Natural killer cell treated with Interleukin-12 subunit alpha and Interleukin-12 subunit beta and Interleukin-15 and Interleukin-18, amount 100 ng/mL, for 72 hours (primary cell): ENCODE measurements around the gene LARGE1. TPM values are rescaled to one million over a fixed set of nuclear protein-coding genes. Genes with fewer than 3 reads are reported as not detected.
"Not testable (repeated sequence)": the region's sequence is repeated elsewhere in the genome, so short reads cannot be mapped to it uniquely, and the experiment has no call there.

Experiments used
- ATAC-seq, 2 donors: fragments of 150-1000 bp; cut with Tn5 transposase in 1 of 2; sonication (Bioruptor Pico), chemical (Tn5 transposase) in 1 of 2; 2 replicates each; pipeline ENCODE4 v1.10.0; 2021
- DNase-seq: peaks from one replicate; pipeline ENCODE4 v3.0.0; 2022; ENCODE audit warnings: low spot score
- H3K27ac Mint-ChIP-seq, 2 donors: 1 replicate in 1 of 2; 2 replicates in 1 of 2; pipeline ENCODE4 v1.8.0; 2022; ENCODE audit warnings: mixed read lengths in 2 of 2, mild to moderate bottlenecking in 1 of 2, moderate library complexity in 1 of 2
- H3K27me3 Mint-ChIP-seq, 2 donors: 1 replicate in 1 of 2; 2 replicates in 1 of 2; pipeline ENCODE4 v1.8.0; 2022; ENCODE audit warnings: mixed read lengths in 2 of 2
- H3K36me3 Mint-ChIP-seq: one replicate; pipeline ENCODE4 v1.8.0; 2022; ENCODE audit warnings: mixed read lengths
- H3K4me1 Mint-ChIP-seq, 2 donors: 1 replicate in 1 of 2; 2 replicates in 1 of 2; pipeline ENCODE4 v1.8.0; 2022; ENCODE audit warnings: low read depth in 2 of 2, mixed read lengths in 2 of 2, mild to moderate bottlenecking in 1 of 2
- H3K4me3 Mint-ChIP-seq: one replicate; pipeline ENCODE4 v1.8.0; 2022; ENCODE audit warnings: mixed read lengths
- H3K9me3 Mint-ChIP-seq: 2 replicates; pipeline ENCODE4 v1.8.0; 2022; ENCODE audit warnings: mixed read lengths
- total RNA-seq, 2 donors: library from RNA; stranded (reverse); gene quantifications; one replicate each; pipeline ENCODE4 v1.2.3, GENCODE V29; 2022

Gene LARGE1
- total RNA-seq, 2 donors from 2014 or later = 6.9 to 9.0 TPM

- peaks cover 0 to 2% of the 10 kb centered on the region in 2 donors for H3K27me3 Mint-ChIP-seq
- H3K9me3 Mint-ChIP-seq = no peaks in the 10 kb centered on the region
- no peak for DNase-seq
- no peak overlapping the region for H3K27ac Mint-ChIP-seq
- ATAC-seq = no peak
- H3K4me1 Mint-ChIP-seq = no peaks in the 10 kb centered on the region
- H3K4me3 Mint-ChIP-seq = no peak overlapping the region
- no peaks in the 10 kb centered on the region for H3K36me3 Mint-ChIP-seq
Measured at GRCh38 chr22:33569018-33569417, 351.3 kb downstream of the LARGE1 start.

GRCh38 chr22:33566495-33566894, 353.8 kb downstream of the LARGE1 start:
- H3K36me3 Mint-ChIP-seq, DNase-seq, H3K4me1 Mint-ChIP-seq, H3K4me3 Mint-ChIP-seq, ATAC-seq, H3K27me3 Mint-ChIP-seq, H3K9me3 Mint-ChIP-seq, H3K27ac Mint-ChIP-seq: not testable (repeated sequence)

GRCh38 chr22:33565580-33565995, 354.7 kb downstream of the LARGE1 start:
- H3K4me3 Mint-ChIP-seq = no peak overlapping the region

GRCh38 chr22:33564683-33565082, 355.6 kb downstream of the LARGE1 start:
- Mint-ChIP-seq H3K9me3 (peaks cover 3% of the 10 kb centered on the region), H3K27me3 (peaks cover 0 to 2% of the 10 kb centered on the region in 2 donors), H3K4me1 (no peaks in the 10 kb centered on the region), H3K27ac (no peak overlapping the region), H3K36me3 (no peaks in the 10 kb centered on the region), H3K4me3 (no peak overlapping the region)
- no peak for ATAC-seq
- DNase-seq = no peak

More at GRCh38 chr22:33565580-33565995, 354.7 kb downstream of the LARGE1 start:
- Mint-ChIP-seq H3K4me1 (no peaks in the 10 kb centered on the region), H3K27me3 (peaks cover 0 to 2% of the 10 kb centered on the region in 2 donors), H3K27ac (no peak overlapping the region), H3K9me3 (peaks cover 3% of the 10 kb centered on the region), H3K36me3 (no peaks in the 10 kb centered on the region)
- DNase-seq (no peak), ATAC-seq (peak in 1 of 2 donors; percentile 66)

- DNase-seq = no peak
- Mint-ChIP-seq H3K4me3 (no peak overlapping the region), H3K27me3 (peaks cover 0 to 2% of the 10 kb centered on the region in 2 donors), H3K9me3 (peaks cover 3% of the 10 kb centered on the region), H3K27ac (no peak overlapping the region), H3K4me1 (no peaks in the 10 kb centered on the region), H3K36me3 (no peaks in the 10 kb centered on the region)
- no peak for ATAC-seq
Measured at GRCh38 chr22:33563220-33563964, 356.9 kb downstream of the LARGE1 start.

GRCh38 chr22:33562501-33562900, 357.8 kb downstream of the LARGE1 start:
- H3K4me1 Mint-ChIP-seq = no peaks in the 10 kb centered on the region

GRCh38 chr22:33561149-33561807, 359.0 kb downstream of the LARGE1 start:
- H3K4me3 Mint-ChIP-seq = no peak overlapping the region
- ATAC-seq = no peak
- no peak overlapping the region for H3K27ac Mint-ChIP-seq
- no peaks in the 10 kb centered on the region for H3K36me3 Mint-ChIP-seq
- no peak for DNase-seq
- no peaks in the 10 kb centered on the region for H3K4me1 Mint-ChIP-seq
- peaks cover 3% of the 10 kb centered on the region for H3K9me3 Mint-ChIP-seq
- peaks cover 0 to 2% of the 10 kb centered on the region in 2 donors for H3K27me3 Mint-ChIP-seq

More at GRCh38 chr22:33562501-33562900, 357.8 kb downstream of the LARGE1 start:
- ATAC-seq (no peak), DNase-seq (no peak)
- Mint-ChIP-seq H3K9me3 (peaks cover 3% of the 10 kb centered on the region), H3K27ac (no peak overlapping the region), H3K36me3 (no peaks in the 10 kb centered on the region), H3K4me3 (no peak overlapping the region), H3K27me3 (peaks cover 0 to 2% of the 10 kb centered on the region in 2 donors)

- Mint-ChIP-seq H3K9me3 (no peaks in the 10 kb centered on the region), H3K4me3 (no peak overlapping the region), H3K4me1 (peaks cover 8 to 19% of the 10 kb centered on the region in 2 donors), H3K27me3 (peaks cover 0 to 4% of the 10 kb centered on the region in 2 donors), H3K27ac (no peak overlapping the region), H3K36me3 (no peaks in the 10 kb centered on the region)
- no peak for ATAC-seq
- DNase-seq = no peak
Measured at GRCh38 chr22:33557836-33558235, 362.4 kb downstream of the LARGE1 start.

- DNase-seq = no peak
Measured at GRCh38 chr22:33555814-33556522, 364.3 kb downstream of the LARGE1 start.

GRCh38 chr22:33553493-33553892, 366.8 kb downstream of the LARGE1 start:
- Mint-ChIP-seq H3K4me1 (peaks cover 8 to 19% of the 10 kb centered on the region in 2 donors), H3K9me3 (no peaks in the 10 kb centered on the region), H3K27me3 (peaks cover 4 to 8% of the 10 kb centered on the region in 2 donors), H3K4me3 (no peak overlapping the region), H3K36me3 (no peaks in the 10 kb centered on the region), H3K27ac (no peak overlapping the region)
- ATAC-seq = no peak
- DNase-seq = no peak

More at GRCh38 chr22:33555814-33556522, 364.3 kb downstream of the LARGE1 start:
- H3K36me3 Mint-ChIP-seq = no peaks in the 10 kb centered on the region
- H3K9me3 Mint-ChIP-seq = no peaks in the 10 kb centered on the region
- H3K27ac Mint-ChIP-seq = no peak overlapping the region
- peaks cover 0 to 4% of the 10 kb centered on the region in 2 donors for H3K27me3 Mint-ChIP-seq
- no peak overlapping the region for H3K4me3 Mint-ChIP-seq
- H3K4me1 Mint-ChIP-seq = peaks cover 8 to 19% of the 10 kb centered on the region in 2 donors
- no peak for ATAC-seq

- DNase-seq (no peak), ATAC-seq (no peak)
- Mint-ChIP-seq H3K27me3 (no peaks in the 10 kb centered on the region), H3K36me3 (no peaks in the 10 kb centered on the region), H3K4me3 (no peak overlapping the region), H3K9me3 (no peaks in the 10 kb centered on the region), H3K4me1 (no peaks in the 10 kb centered on the region), H3K27ac (no peak overlapping the region)
Measured at GRCh38 chr22:33544707-33545106, 375.6 kb downstream of the LARGE1 start.

GRCh38 chr22:33542722-33543121, 377.6 kb downstream of the LARGE1 start:
- Mint-ChIP-seq H3K4me3 (no peak overlapping the region), H3K36me3 (no peaks in the 10 kb centered on the region), H3K27me3 (no peaks in the 10 kb centered on the region), H3K27ac (no peak overlapping the region), H3K4me1 (no peaks in the 10 kb centered on the region), H3K9me3 (no peaks in the 10 kb centered on the region)
- ATAC-seq (no peak), DNase-seq (no peak)

- no peaks in the 10 kb centered on the region for H3K36me3 Mint-ChIP-seq
- no peak overlapping the region for H3K4me3 Mint-ChIP-seq
- no peaks in the 10 kb centered on the region for H3K27me3 Mint-ChIP-seq
- no peak for ATAC-seq
- H3K9me3 Mint-ChIP-seq = no peaks in the 10 kb centered on the region
- H3K27ac Mint-ChIP-seq = no peak overlapping the region
- H3K4me1 Mint-ChIP-seq = no peaks in the 10 kb centered on the region
- no peak for DNase-seq
Measured at GRCh38 chr22:33542153-33542552, 378.1 kb downstream of the LARGE1 start.
